HEK293 (cell line): ENCODE data around the gene LIN37.

Experiments
- CTCF ChIA-PET: fragments of 350-600 bp; formaldehyde crosslinking; extraction: SDS; loops from one replicate; lab custom pipeline; 2021; ENCODE audit warnings: antibody characterized with exemption; lab: Yijun Ruan, JAX
- POLR2A ChIA-PET: fragments of 300-600 bp; formaldehyde crosslinking; extraction: SDS; loops from one replicate; lab custom pipeline; 2020; ENCODE audit warnings: antibody characterized with exemption, inconsistent platforms; lab: Yijun Ruan, JAX
- H3K27ac ChIP-seq: fragments of 200-500 bp; sonication (Bioruptor generic); 2 replicates; pipeline ENCODE4 v1.5.1; 2014; ENCODE audit warnings: low read depth, low read length, control low read depth, inconsistent platforms; ENCODE audit errors: extremely low read depth
- H3K36me3 ChIP-seq, 2 experiments: fragments of 200-500 bp in 1 of 2; sonication (Bioruptor generic) in 1 of 2; 1 replicate in 1 of 2; 2 replicates in 1 of 2; pipeline ENCODE4 v1.5.1; 2014 to 2017; ENCODE audit warnings: inconsistent platforms in 2 of 2, low read length in 2 of 2; ENCODE audit not compliant: control insufficient read depth in 2 of 2, insufficient read depth in 1 of 2
- H3K4me1 ChIP-seq: fragments of 200-500 bp; sonication (Bioruptor generic); 2 replicates; pipeline ENCODE4 v1.5.1; 2014; ENCODE audit warnings: mild to moderate bottlenecking, low read length, inconsistent platforms; ENCODE audit not compliant: control insufficient read depth, insufficient read depth
- H3K4me3 ChIP-seq: 2 replicates; pipeline ENCODE4 v1.5.1; 2011; ENCODE audit warnings: low read depth, mild to moderate bottlenecking, control low read depth, low read length, moderate library complexity
- H3K9me3 ChIP-seq: fragments of 200-500 bp; sonication (Bioruptor generic); 2 replicates; pipeline ENCODE4 v1.5.1; 2014; ENCODE audit warnings: low read depth, low read length, inconsistent platforms; ENCODE audit not compliant: control insufficient read depth, insufficient read depth
- BCL11A ChIP-seq: fragments of 450-650 bp; formaldehyde crosslinking; IDR thresholded peaks from 2 replicates; pipeline ENCODE4 v1.5.1; 2016; ENCODE audit warnings: low read depth, missing biosample characterization, missing genetic modification characterization
- HIC1 ChIP-seq: fragments of 450-650 bp; formaldehyde crosslinking; IDR thresholded peaks from 2 replicates; pipeline ENCODE4 v1.5.1; 2016; ENCODE audit warnings: missing biosample characterization, missing genetic modification characterization
- HOXD13 ChIP-seq: sonication (generic); formaldehyde crosslinking; IDR thresholded peaks from 2 replicates; pipeline ENCODE4 v1.8.0; 2022; ENCODE audit warnings: missing genetic modification reagents, borderline replicate concordance
- TSHZ1 ChIP-seq: fragments of 450-650 bp; formaldehyde crosslinking; IDR thresholded peaks from 2 replicates; pipeline ENCODE4 v1.5.1; 2016; ENCODE audit warnings: missing biosample characterization, missing genetic modification characterization, borderline replicate concordance
- ZBTB48 ChIP-seq: fragments of 450-650 bp; formaldehyde crosslinking; IDR thresholded peaks from 2 replicates; pipeline ENCODE4 v1.5.1; 2016; ENCODE audit warnings: missing biosample characterization, missing genetic modification characterization
- ZBTB8A ChIP-seq: fragments of 450-650 bp; formaldehyde crosslinking; IDR thresholded peaks from 2 replicates; pipeline ENCODE4 v1.5.1; 2016; ENCODE audit warnings: missing biosample characterization, missing genetic modification characterization
- ZNF138 ChIP-seq: fragments of 450-650 bp; formaldehyde crosslinking; IDR thresholded peaks from 2 replicates; pipeline ENCODE4 v1.5.1; 2016; ENCODE audit warnings: missing biosample characterization, missing genetic modification characterization, borderline replicate concordance
- ZNF174 ChIP-seq: fragments of 450-650 bp; formaldehyde crosslinking; IDR thresholded peaks from 2 replicates; pipeline ENCODE4 v1.5.0; 2017; ENCODE audit warnings: missing biosample characterization, mild to moderate bottlenecking, missing genetic modification characterization
- ZNF24 ChIP-seq: fragments of 450-650 bp; formaldehyde crosslinking; IDR thresholded peaks from 2 replicates; pipeline ENCODE4 v1.5.1; 2016; ENCODE audit warnings: missing biosample characterization, missing genetic modification characterization
- ZNF324 ChIP-seq: fragments of 450-650 bp; formaldehyde crosslinking; IDR thresholded peaks from 2 replicates; pipeline ENCODE4 v1.5.1; 2016; ENCODE audit warnings: missing biosample characterization, missing genetic modification characterization
- ZNF354C ChIP-seq: fragments of 450-650 bp; formaldehyde crosslinking; IDR thresholded peaks from 2 replicates; pipeline ENCODE4 v1.5.1; 2016; ENCODE audit warnings: missing biosample characterization, missing genetic modification characterization, low read depth, borderline replicate concordance
- ZNF433 ChIP-seq: fragments of 450-650 bp; formaldehyde crosslinking; IDR thresholded peaks from 2 replicates; pipeline ENCODE4 v1.5.1; 2016; ENCODE audit warnings: missing biosample characterization, missing genetic modification characterization, low read depth
- ZNF670 ChIP-seq: fragments of 450-650 bp; formaldehyde crosslinking; IDR thresholded peaks from 2 replicates; pipeline ENCODE4 v1.5.1; 2016; ENCODE audit warnings: missing biosample characterization, missing genetic modification characterization, low read depth
- ZSCAN23 ChIP-seq: fragments of 450-650 bp; formaldehyde crosslinking; IDR thresholded peaks from 2 replicates; pipeline ENCODE4 v1.5.1; 2016; ENCODE audit warnings: missing biosample characterization, missing genetic modification characterization
- TF ChIP-seq, protein P1 (sequence below): fragments of 450-650 bp; formaldehyde crosslinking; IDR thresholded peaks from 2 replicates; pipeline ENCODE4 v1.5.1; 2016; ENCODE audit warnings: missing biosample characterization, missing genetic modification characterization
- TF ChIP-seq, protein P2 (sequence below): fragments of 450-650 bp; formaldehyde crosslinking; IDR thresholded peaks from 2 replicates; pipeline ENCODE4 v1.5.1; 2016; ENCODE audit warnings: missing biosample characterization, missing genetic modification characterization, borderline replicate concordance
- TF ChIP-seq, protein P3 (sequence below): sonication (generic); formaldehyde crosslinking; IDR thresholded peaks from 2 replicates; pipeline ENCODE4 v1.8.1; 2022; ENCODE audit warnings: mild to moderate bottlenecking, moderate library complexity, missing genetic modification reagents

Gene LIN37

DNA sequence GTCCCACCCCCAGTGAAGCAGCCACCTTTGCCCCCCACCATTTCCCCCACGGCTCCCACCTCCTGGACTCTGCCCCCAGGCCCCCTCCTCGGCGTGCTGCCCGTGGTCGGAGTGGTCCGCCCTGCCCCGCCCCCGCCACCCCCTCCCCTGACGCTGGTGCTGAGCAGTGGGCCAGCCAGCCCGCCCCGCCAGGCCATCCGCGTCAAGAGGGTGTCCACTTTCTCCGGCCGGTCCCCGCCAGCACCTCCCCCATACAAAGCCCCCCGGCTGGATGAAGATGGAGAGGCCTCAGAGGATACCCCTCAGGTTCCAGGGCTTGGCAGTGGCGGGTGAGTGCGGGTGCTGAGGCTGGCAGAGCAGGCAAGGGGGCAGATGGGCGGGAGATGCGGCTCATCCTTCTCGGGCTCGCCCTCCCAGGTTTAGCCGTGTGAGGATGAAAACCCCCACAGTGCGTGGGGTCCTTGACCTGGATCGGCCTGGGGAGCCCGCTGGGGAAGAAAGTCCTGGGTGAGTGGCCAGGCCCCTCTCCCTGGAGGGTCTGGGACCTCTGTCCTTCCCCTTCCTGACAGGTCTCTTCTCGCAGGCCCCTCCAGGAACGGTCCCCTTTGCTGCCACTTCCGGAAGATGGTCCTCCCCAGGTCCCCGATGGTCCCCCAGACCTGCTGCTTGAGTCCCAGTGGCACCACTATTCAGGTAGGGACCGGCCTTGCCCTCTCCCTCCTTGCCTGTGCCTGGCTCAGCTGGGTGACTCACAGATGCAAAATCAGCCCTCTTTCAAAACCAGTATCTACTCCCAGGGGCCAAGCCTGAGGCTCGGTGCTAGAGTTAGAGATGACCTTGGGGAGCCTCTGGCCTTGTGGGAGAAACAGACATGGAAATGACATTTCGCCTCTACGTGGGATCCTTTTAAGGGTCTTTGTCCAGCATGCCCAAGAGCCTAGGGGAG is 14.9 kb upstream of the LIN37 start (continued):
- no peak for TF ChIP-seq ZNF433
- TF ChIP-seq ZNF670 (tag by site-specific recombination) = no peak
- no peak for TF ChIP-seq ZNF174 (tag by site-specific recombination)
- TF ChIP-seq, protein P1, sequence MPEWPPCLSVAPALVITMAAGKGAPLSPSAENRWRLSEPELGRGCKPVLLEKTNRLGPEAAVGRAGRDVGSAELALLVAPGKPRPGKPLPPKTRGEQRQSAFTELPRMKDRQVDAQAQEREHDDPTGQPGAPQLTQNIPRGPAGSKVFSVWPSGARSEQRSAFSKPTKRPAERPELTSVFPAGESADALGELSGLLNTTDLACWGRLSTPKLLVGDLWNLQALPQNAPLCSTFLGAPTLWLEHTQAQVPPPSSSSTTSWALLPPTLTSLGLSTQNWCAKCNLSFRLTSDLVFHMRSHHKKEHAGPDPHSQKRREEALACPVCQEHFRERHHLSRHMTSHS (tag by site-specific recombination) = no peak
- no peak for TF ChIP-seq ZBTB8A (tag by site-specific recombination)
- no peak for TF ChIP-seq ZNF324 (tag by site-specific recombination)
- no peak for TF ChIP-seq ZSCAN23 (tag by site-specific recombination)
- TF ChIP-seq ZNF24 = no peak
- no peak for TF ChIP-seq HOXD13 (CRISPR knock-in tag)
- TF ChIP-seq, protein P2, sequence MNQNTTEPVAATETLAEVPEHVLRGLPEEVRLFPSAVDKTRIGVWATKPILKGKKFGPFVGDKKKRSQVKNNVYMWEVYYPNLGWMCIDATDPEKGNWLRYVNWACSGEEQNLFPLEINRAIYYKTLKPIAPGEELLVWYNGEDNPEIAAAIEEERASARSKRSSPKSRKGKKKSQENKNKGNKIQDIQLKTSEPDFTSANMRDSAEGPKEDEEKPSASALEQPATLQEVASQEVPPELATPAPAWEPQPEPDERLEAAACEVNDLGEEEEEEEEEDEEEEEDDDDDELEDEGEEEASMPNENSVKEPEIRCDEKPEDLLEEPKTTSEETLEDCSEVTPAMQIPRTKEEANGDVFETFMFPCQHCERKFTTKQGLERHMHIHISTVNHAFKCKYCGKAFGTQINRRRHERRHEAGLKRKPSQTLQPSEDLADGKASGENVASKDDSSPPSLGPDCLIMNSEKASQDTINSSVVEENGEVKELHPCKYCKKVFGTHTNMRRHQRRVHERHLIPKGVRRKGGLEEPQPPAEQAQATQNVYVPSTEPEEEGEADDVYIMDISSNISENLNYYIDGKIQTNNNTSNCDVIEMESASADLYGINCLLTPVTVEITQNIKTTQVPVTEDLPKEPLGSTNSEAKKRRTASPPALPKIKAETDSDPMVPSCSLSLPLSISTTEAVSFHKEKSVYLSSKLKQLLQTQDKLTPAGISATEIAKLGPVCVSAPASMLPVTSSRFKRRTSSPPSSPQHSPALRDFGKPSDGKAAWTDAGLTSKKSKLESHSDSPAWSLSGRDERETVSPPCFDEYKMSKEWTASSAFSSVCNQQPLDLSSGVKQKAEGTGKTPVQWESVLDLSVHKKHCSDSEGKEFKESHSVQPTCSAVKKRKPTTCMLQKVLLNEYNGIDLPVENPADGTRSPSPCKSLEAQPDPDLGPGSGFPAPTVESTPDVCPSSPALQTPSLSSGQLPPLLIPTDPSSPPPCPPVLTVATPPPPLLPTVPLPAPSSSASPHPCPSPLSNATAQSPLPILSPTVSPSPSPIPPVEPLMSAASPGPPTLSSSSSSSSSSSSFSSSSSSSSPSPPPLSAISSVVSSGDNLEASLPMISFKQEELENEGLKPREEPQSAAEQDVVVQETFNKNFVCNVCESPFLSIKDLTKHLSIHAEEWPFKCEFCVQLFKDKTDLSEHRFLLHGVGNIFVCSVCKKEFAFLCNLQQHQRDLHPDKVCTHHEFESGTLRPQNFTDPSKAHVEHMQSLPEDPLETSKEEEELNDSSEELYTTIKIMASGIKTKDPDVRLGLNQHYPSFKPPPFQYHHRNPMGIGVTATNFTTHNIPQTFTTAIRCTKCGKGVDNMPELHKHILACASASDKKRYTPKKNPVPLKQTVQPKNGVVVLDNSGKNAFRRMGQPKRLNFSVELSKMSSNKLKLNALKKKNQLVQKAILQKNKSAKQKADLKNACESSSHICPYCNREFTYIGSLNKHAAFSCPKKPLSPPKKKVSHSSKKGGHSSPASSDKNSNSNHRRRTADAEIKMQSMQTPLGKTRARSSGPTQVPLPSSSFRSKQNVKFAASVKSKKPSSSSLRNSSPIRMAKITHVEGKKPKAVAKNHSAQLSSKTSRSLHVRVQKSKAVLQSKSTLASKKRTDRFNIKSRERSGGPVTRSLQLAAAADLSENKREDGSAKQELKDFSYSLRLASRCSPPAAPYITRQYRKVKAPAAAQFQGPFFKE (tag by site-specific recombination) = no peak

- no peak overlapping the region for H3K4me3 ChIP-seq
- H3K4me1 ChIP-seq = no peaks in the 10 kb centered on the region
- ChIA-PET POLR2A (interaction anchor here (3.2 to 7.7 kb wide), 3 partner anchors 8 to 14 kb away, joined by 12 to 204 read pairs (median 28); partner anchors contain the start of genes LIN37, PSENEN and U2AF1L4), CTCF (interaction anchor here (0.5 to 0.6 kb wide), 2 partner anchors 39 to 40 kb away, joined by 3 to 6 read pairs; no protein-coding TSS in a partner anchor)
- H3K9me3 ChIP-seq = no peaks in the 10 kb centered on the region
- peaks cover 95% of the 10 kb centered on the region in 2 experiments for H3K36me3 ChIP-seq
- TF ChIP-seq ZBTB48 (tag by site-specific recombination) (peak; percentile 34; the same call in 1 of the 2 replicates), ZNF354C (tag by site-specific recombination) (no peak), TSHZ1 (no peak), ZNF138 (tag by site-specific recombination) (no peak), HIC1 (tag by site-specific recombination) (0 out of 2 replicates have a peak, but pooled peaks have one; percentile 38), BCL11A (tag by site-specific recombination) (0 out of 2 replicates have a peak, but pooled peaks have one; percentile 50)
- TF ChIP-seq, protein P3, sequence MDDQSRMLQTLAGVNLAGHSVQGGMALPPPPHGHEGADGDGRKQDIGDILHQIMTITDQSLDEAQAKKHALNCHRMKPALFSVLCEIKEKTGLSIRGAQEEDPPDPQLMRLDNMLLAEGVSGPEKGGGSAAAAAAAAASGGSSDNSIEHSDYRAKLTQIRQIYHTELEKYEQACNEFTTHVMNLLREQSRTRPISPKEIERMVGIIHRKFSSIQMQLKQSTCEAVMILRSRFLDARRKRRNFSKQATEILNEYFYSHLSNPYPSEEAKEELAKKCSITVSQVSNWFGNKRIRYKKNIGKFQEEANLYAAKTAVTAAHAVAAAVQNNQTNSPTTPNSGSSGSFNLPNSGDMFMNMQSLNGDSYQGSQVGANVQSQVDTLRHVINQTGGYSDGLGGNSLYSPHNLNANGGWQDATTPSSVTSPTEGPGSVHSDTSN (CRISPR knock-in tag) = no peak
- H3K27ac ChIP-seq = peak overlapping the region; percentile 5; the same call in 1 of the 2 replicates
Measured at GRCh38 chr19:35734273-35734672, 14.1 kb upstream of the LIN37 start.
